Osteocyte (in vitro differentiated cells): ENCODE results near the gene NTF3. TPM values are rescaled to one million over a fixed set of nuclear protein-coding genes. Genes with fewer than 3 reads are reported as not detected.

Source experiments
- DNase-seq: peaks from one replicate; pipeline ENCODE4 v3.0.0; 2021; ENCODE audit warnings: mixed read lengths; ENCODE audit not compliant: unreplicated experiment; ENCODE audit errors: extremely low spot score
- H3K27ac Mint-ChIP-seq: one replicate; pipeline ENCODE4 v1.8.0; 2021; ENCODE audit warnings: mild to moderate bottlenecking, mixed read lengths; ENCODE audit not compliant: unreplicated experiment
- H3K27me3 Mint-ChIP-seq: one replicate; pipeline ENCODE4 v1.8.0; 2021; ENCODE audit warnings: mixed read lengths; ENCODE audit not compliant: unreplicated experiment
- H3K36me3 Mint-ChIP-seq: one replicate; pipeline ENCODE4 v1.8.0; 2021; ENCODE audit warnings: mixed read lengths; ENCODE audit not compliant: unreplicated experiment
- H3K4me1 Mint-ChIP-seq: one replicate; pipeline ENCODE4 v1.8.0; 2021; ENCODE audit warnings: mixed read lengths; ENCODE audit not compliant: unreplicated experiment
- H3K4me3 Mint-ChIP-seq: one replicate; pipeline ENCODE4 v1.8.0; 2021; ENCODE audit warnings: mild to moderate bottlenecking, moderate library complexity, mixed read lengths; ENCODE audit not compliant: unreplicated experiment
- H3K9me3 Mint-ChIP-seq: one replicate; pipeline ENCODE4 v1.8.0; 2021; ENCODE audit warnings: mixed read lengths; ENCODE audit not compliant: unreplicated experiment
- total RNA-seq: library from RNA; stranded (reverse); gene quantifications from 2 replicates; pipeline ENCODE4 v1.2.1, GENCODE V29; 2021
- TF ChIP-seq, protein P1 (sequence below): fragments of 200-600 bp; sonication (generic); IDR thresholded peaks from 2 replicates; pipeline ENCODE4 v1.5.0; 2021; ENCODE audit warnings: antibody characterized with exemption, mild to moderate bottlenecking, moderate library complexity

NTF3 gene
- total RNA-seq, 1 donor from 2014 or later, result 1.1 TPM

DNA sequence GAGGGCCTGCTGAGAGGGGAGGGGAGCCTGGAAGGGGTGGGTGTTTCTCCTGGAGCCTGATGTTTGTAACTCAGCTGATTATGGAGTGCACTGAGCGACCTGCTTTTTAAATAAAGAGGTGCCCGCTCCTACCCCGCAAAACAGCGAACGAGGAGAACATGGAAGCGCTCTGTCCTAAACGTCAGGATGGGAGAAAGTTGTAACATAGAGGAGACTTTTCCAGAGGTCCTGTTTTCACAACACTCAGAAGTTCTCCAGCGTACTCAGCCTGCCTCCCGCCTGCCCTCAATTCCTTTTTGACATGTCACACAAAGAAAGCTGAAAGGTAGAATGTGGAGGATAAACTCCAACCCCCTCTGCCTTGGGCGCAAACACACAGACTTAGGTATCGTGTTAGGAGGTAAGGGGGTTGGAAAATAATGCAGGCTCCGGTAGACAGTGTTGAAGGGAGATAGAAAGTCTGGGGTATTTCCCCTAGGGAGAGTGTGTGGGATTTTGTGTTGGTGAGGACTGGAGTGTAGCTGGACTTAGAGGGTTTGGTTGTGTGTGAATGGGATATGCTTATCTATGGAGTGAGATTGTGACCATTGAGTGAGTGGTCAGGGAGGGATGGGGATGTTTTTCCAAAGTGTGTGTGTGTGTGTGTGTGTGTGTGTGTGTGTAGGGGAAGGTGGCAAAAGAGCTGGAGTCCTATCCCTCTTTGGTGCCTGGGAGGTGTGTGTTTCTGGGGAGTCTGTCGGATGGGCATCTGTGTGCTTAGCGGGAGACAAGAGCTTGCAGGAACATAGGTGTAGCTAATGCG lies 2.1 kb downstream of the NTF3 start:
- H3K27ac Mint-ChIP-seq, result no peak overlapping the region

GRCh38 chr12:5434647-5435560 lies 3.0 kb downstream of the NTF3 start:
- no peak overlapping the region for H3K27ac Mint-ChIP-seq
- DNase-seq, result no peak
- peaks cover 17% of the 10 kb centered on the region for H3K4me1 Mint-ChIP-seq
- H3K9me3 Mint-ChIP-seq, result peaks cover 3% of the 10 kb centered on the region
- no peak overlapping the region for H3K4me3 Mint-ChIP-seq
- no peaks in the 10 kb centered on the region for H3K36me3 Mint-ChIP-seq
- H3K27me3 Mint-ChIP-seq, result peaks cover 44% of the 10 kb centered on the region
- TF ChIP-seq, protein P1, sequence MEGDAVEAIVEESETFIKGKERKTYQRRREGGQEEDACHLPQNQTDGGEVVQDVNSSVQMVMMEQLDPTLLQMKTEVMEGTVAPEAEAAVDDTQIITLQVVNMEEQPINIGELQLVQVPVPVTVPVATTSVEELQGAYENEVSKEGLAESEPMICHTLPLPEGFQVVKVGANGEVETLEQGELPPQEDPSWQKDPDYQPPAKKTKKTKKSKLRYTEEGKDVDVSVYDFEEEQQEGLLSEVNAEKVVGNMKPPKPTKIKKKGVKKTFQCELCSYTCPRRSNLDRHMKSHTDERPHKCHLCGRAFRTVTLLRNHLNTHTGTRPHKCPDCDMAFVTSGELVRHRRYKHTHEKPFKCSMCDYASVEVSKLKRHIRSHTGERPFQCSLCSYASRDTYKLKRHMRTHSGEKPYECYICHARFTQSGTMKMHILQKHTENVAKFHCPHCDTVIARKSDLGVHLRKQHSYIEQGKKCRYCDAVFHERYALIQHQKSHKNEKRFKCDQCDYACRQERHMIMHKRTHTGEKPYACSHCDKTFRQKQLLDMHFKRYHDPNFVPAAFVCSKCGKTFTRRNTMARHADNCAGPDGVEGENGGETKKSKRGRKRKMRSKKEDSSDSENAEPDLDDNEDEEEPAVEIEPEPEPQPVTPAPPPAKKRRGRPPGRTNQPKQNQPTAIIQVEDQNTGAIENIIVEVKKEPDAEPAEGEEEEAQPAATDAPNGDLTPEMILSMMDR, result no peak

More for the DNA sequence above, 2.1 kb downstream of the NTF3 start:
- H3K4me3 Mint-ChIP-seq, result no peak overlapping the region
- TF ChIP-seq, protein P1, result no peak
- peaks cover 3% of the 10 kb centered on the region for H3K9me3 Mint-ChIP-seq
- DNase-seq, result no peak
- H3K36me3 Mint-ChIP-seq, result no peaks in the 10 kb centered on the region
- peaks cover 20% of the 10 kb centered on the region for H3K4me1 Mint-ChIP-seq
- peaks cover 45% of the 10 kb centered on the region for H3K27me3 Mint-ChIP-seq

DNA sequence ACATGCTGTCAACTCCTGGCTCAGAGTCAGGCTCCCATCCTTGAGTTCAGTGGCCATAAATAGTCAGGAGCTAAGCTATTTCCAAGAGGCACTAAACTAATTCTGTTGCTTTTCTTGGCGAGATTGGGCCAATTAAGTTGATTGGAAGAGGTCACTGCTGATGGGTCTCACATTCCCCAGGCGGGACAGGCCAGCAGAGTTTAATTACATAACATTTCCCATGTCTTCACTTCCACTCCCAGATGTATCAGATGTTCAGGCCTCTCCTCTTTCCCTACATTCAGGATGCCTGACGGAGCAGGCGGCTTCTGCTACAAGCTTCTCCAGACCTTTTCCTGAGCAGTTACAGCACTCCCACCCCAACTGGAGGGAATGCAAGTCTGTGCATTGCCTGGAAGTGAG lies 5.3 kb downstream of the NTF3 start:
- peaks cover 3% of the 10 kb centered on the region for H3K9me3 Mint-ChIP-seq

GRCh38 chr12:5437589-5437988 lies 5.7 kb downstream of the NTF3 start:
- TF ChIP-seq, protein P1, result no peak
- peaks cover 3% of the 10 kb centered on the region for H3K9me3 Mint-ChIP-seq

More for the DNA sequence above, 5.3 kb downstream of the NTF3 start:
- Mint-ChIP-seq H3K36me3 (no peaks in the 10 kb centered on the region), H3K4me3 (no peak overlapping the region), H3K4me1 (peaks cover 6% of the 10 kb centered on the region), H3K27me3 (peaks cover 27% of the 10 kb centered on the region), H3K27ac (no peak overlapping the region)
- peak; percentile 57 for DNase-seq
- TF ChIP-seq, protein P1, result no peak

More at GRCh38 chr12:5437589-5437988, 5.7 kb downstream of the NTF3 start:
- H3K36me3 Mint-ChIP-seq, result no peaks in the 10 kb centered on the region
- H3K4me1 Mint-ChIP-seq, result peaks cover 3% of the 10 kb centered on the region
- no peak overlapping the region for H3K4me3 Mint-ChIP-seq
- peaks cover 23% of the 10 kb centered on the region for H3K27me3 Mint-ChIP-seq
- no peak overlapping the region for H3K27ac Mint-ChIP-seq
- no peak for DNase-seq
